Stimulated activated naive CD4-positive, alpha-beta T cell treated with Interleukin-2 at 50 U/mL for 16 hours (primary cell): ENCODE results near the gene PRM2.

Source experiments
- DNase-seq: peaks from one replicate; lab custom pipeline; 2025; lab: John Stamatoyannopoulos, UW

Gene PRM2

DNA sequence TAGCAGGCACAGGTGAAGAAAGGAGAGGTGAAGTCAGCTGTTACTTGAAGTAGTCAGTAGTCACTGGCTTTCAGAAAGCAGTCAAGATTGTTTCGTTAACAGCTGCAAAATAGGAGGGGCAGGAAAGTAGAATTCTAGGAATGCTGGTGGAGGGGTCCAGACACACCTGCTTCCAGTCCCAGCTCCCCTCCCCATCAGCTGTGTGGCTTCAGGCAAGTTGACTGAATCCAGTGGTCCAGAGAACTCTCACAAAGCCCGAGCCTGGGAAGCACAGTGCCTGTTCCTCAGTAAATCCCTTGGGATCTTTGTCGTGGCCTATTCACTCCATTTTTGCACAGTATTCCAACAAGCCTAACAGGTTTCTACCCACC lies 15.7 kb downstream of the PRM2 start:
- DNase-seq, result no peak

DNA sequence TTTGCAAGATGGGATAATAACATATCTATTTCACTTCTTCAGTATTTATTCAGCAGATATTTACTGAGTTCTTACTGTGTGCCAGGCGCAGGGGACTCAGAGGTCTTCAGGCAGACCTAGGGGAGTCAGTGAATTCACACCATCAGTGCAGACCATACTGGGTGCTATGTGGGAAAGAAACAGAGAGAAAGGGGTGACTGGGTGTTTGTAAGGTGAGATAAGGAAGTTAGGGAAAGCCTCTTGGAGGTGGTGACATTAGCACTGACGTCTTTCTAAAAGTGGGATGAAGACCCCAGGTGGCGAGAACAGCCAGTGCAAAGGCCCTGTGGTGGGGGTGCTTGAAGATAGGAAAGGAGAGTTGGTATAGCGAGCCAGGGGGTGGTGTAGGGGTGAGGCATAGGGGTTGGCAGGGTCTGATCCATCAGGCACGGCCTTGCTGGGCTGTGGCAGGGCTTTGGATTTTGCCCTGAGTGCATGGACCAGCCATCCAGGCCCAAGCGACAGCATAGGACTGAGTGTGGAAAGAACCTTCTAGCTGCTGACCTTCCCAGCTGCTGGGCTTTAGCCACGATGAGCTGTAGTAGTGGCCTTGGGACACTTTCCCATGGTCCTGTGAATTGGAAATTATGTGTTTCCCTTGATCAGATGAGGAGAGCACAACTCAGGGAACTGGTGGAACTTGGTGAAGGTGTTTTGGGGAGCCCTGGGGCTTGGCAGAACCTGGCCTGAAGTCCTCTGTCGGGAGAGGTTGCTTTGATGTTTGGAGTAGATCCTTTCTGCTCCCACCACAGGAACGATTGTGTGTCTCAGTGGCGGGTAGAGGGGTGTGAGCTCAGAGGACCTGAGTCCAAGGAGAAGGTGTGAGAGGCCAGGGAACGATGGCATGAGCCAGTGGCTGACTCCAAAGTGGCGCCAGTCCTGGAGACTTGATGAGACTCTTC lies 16.4 kb downstream of the PRM2 start:
- DNase-seq, result no peak

DNA sequence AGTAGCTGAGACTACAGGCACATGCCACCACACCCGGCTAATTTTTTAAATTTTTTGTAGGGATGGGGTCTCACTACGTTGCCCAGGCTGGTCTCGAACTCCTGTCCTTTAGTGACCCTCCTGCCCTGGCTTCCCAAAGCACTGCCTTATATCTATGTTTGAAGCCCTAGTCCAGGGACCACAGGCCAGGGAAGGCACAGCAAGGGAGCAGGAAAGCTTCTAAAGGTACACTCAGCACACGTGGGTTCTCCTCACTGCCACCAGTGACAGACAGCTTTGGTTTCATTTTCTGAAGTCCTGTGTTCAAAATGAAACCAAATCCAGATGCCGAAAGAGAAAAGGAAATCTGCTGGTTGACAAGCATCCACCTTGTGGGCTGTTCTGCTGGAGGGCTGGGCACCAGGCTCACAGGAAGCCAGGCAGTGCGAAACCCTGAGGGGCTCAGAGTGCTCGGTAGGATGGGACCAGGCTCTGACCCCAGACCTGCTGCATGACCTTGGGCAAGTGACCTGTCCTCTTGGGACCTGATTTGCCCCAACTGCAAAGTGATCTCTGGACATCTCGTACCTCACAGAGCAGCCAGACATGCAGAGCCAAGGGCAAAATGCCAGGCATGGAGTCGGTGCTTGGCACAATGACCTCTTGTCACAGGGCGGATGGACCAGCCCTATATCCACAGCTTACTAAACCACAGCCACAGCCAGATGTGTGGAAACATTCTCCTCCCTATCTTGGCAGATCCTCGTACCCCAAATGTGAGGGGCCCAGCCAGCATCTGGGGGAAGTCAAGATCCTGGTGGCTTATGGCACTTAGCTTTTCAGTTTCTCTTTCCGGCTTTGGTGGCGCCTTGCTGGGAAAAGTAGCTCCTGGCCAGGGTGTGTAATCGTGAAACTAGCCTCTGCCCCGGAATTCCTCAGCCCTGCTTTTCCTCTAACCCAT lies 17.5 kb downstream of the PRM2 start:
- no peak for DNase-seq

DNA sequence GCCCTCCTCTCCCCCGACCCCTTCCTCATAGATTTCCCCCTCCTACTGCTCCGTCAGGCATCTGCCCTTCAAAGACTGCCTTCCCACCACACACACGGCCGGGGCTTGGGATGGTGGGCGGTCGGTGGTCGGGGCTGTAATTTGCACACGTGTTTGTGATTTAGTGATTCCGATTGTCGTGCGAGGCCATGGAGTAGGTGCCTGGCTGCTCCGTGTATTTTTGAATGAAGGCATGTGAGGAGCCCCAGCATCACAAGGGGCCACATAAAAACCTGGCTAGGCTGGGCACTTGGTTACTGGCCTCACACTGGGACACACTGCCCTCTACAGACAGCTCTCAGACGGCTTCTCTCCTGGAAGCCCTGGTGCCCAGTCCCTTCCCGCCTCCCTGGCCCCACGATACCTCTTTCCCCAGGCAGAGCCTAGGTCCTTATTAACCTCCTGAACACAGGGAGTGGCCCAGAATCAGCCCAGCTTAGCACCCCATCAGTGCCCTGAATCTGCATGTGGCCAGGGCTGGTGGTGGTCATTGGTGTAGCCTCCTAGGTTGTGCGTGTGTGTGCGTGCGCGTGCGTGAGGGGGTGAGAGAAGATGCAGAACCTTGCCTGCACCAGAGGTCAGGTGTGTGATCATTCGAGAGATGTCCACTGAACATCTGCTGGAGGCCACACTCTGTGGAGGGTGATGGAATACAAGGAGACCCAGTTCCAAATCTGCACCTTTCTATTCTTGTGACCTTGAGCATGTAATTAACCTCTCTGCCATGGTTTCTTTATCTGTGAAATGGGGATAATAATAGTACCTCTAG lies 18.9 kb downstream of the PRM2 start:
- peak; percentile 50 for DNase-seq

DNA sequence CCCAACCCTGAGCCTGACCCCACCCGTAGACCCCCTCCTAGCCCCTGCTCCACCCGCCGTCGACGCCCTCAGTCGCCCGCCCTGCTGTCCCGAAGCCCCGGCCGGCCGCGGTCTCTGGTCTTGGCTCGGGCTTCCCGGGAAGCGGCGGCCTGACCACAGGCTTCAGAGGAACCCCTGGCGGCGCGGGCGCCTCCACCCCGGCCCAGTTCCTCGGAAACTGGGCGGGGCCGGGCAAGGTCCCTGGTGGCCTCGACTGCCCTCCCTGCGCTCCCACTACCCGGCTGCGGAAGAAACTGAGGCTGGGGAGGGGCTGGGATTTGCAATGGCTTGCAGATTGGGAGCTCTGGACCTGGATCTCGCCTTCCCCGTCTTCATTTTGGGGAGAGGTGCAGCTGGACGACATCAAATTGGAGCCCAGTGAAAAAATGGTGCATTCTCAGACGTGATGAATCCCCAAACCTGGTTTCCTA lies 19.6 kb downstream of the PRM2 start:
- peak; percentile 43 for DNase-seq

DNA sequence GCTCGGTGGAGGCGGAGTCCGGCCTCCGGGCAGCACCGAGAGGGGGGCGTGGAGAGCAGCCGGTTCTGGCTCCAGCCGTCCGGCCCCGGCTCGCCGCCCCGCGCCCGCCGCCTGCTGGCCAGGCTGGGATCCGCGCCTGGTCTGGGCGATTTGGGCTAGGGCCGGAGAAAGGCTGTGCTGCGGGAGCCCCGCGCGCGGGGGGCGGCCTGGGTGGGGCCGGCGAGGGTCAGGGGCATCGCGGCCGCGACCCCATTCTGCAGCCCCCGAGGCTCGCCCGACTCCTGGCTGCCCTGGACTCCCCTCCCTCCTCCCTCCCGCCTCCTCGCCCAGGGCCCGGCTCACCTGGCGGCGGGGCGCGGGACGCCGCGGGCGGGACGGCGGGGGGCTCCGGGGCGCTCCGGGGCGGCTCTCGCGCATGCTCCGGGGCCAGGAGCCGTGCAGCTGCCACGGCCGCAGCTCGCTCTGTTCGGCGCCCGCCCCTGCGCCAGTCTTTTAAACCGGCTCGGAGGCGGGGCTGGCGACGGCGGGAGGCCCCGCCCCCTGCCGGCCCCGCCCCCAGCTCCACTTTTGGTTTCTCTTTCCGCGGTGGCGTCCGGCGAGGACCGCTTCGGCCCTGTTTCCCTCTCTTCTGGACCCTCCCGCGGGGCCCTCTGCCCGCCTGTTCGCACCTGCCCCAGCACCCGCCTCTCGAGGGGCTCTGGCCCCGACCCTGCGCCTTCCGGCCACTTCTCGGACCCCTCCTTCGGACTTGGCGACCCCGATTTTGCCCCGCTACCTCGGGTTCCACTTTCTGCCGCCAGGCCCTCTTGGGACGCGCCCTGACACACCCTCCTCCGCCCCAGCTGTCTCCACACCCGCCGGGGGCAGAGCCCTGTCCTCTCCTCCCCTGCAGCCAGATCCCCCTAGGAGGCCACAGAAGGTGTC lies 20.3 kb downstream of the PRM2 start, which contains the start of gene SOCS1:
Gene SOCS1 (minus strand): TSS at position 468 of the 924 bp plus-strand sequence. CDS start 726 bp downstream, outside the sequence.
- DNase-seq, result peak; percentile 82

DNA sequence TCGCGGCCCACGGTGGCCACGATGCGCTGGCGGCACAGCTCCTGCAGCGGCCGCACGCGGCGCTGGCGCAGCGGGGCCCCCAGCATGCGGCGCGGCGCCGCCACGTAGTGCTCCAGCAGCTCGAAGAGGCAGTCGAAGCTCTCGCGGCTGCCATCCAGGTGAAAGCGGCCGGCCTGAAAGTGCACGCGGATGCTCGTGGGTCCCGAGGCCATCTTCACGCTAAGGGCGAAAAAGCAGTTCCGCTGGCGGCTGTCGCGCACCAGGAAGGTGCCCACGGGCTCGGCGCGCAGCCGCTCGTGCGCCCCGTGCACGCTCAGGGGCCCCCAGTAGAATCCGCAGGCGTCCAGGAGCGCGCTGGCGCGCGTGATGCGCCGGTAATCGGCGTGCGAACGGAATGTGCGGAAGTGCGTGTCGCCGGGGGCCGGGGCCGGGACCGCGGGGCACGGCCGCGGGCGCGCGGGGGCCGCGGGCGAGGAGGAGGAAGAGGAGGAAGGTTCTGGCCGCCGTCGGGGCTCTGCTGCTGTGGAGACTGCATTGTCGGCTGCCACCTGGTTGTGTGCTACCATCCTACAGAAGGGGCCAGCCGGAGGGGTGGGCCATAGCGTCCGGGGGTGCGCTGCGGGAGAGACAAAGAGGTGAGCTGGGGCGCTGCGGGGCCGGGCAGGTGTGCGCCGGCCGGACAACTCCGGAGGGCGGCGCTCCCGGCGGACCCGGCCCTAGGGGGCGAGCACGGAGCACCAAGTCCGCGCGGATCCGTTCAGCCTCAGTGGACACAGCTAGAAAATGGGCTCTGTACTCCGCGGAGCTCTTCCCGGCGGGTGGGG lies 21.2 kb downstream of the PRM2 start:
- DNase-seq, result peak; percentile 57

DNA sequence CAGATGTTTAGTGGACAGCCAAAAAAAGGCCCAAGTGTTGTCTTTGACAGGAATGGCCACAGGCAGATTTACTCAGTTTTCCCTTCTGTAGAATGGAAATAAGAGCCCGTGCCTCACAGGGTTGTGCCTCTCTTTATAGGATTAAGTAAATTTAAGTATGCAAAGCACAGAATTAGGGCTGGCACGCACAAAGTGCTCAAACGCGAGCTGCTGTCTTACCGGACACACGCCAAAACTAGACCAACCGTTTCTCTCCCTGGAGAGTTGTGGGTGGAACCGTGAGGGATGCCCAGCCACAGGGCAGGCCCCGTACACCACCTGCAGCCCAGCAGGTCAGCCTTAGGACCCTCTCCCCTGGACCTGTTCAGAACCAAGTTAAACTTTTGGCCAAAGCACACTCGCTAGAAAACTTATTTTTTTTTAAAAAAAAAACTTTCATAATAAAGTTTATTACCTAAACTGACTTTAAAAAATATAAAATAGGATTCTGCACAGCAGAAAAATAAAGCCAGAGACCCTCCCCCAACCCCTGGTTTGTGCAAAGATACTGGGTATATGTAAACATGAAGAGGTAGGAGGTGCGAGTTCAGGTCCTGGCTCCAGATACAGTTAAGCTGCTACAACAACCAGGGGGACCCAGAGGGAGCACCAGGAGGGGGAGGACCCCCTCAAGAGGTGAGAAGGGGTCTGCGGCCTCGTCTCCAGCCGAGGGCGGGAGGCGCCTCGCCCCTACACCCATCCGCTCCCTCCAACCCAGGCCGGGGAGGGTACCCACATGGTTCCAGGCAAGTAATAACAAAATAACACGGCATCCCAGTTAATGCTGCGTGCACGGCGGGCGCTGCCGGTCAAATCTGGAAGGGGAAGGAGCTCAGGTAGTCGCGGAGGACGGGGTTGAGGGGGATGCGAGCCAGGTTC lies 22.0 kb downstream of the PRM2 start:
- no peak for DNase-seq

DNA sequence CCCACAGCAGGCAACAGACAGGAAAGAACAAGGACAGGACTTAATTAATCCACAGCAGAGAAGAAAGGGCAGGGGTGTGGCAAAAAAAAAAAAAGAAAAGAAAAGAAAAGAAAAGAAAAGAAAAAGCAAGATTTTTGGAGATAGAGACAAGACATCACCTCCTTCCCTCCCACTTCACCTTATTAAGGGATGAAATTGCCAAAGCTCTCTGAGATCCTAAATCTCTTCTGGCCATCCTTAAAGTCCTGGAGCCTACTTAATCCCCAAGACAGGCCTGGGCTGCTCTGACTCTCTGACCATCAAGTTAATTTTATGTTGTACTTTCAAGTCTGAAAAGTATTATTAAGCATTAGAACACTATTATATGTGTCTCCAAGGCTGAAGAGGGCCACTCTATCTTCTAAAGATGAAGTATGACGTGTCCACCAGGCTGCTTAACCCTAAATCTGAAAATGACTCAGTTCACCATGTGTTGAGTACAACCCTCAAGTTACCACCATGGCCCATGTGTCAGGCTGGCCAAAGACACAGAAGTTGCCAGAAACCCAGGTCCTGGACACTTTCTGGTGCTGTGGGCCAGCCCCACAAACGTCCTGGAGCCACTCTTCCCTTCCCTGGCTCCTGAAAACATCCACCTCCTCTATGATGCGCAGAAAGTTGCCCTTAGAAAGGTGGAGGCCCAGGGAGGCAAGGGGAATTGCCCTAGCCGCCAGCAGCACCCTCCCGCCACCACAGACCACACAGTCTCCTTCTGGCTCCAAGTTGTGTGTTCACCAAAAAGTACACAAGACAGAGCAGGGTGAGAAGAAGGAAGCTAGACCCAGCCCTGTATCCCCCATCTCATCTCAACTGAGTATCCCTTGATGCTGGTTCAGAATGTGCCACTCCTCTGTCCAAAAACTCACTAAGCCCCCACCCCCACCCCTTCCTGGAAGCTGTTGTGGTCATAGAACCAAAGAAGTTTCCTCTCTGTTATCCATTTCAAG lies 23.0 kb downstream of the PRM2 start:
- peak; percentile 61 for DNase-seq

DNA sequence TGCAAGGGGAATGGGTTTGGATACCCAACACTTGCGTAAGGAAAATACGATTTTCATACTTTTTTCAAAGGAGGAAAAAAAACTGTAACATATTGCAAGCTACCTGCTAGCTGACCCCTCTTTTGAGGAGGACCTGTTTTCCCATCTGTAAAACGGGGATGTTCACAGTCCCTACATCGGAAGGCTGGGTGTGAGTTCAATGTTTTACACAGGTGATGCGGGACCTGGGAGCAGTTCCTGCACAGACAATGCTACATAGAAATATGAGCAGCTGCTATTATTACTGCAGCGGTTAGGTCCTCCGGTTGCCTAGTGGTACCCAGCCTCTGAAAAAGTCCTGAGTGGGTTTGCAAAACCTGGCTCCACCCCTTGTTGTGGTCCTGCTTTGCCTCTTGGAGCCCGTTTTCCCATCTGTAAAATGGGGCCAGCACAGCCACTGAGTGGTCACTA lies 23.8 kb downstream of the PRM2 start:
- DNase-seq, result no peak

DNA sequence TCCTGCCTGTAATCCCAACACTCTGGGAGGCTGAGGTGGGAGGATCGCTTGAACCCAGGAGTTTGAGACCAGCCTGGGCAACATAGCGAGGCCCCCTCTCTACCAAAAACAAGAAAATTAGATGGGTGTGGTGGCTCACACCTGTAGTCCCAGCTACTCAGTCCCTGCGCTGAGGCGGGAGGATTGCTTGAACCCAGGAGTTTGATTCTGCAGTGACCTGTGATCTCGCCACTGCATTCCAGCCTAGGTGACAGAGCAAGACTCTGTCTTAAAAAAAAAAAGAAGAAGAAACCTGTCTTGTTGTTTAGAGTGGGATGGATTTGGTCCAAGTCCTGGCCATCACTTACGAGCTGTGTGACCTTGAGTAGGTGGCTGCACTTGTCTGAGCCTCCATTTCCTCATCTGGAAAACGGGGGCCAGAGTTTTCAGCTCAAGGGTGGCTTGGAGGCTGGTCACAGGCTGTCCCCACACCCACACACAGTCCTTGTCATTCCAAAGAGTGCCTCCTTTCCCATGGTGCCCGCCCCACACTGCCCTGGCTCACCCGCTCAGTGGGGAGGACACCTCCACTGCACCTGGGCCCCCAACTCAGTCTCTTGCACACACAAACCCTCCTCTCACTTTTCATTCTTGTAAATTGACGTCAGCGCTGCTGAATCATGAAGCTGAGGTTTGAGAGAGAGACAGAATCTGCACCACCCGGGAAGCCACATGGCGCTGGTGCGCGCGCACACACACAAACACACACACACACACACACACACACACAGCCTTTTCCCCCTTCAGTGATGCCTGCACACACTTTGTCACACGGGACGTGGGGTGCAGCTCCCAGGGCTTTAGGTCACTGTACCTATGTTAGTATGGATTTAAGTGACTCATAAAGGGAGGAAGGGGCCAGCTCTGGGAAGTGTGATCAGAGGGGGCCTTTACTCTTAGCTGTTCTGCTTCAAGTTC lies 24.5 kb downstream of the PRM2 start:
- DNase-seq, result peak; percentile 74

DNA sequence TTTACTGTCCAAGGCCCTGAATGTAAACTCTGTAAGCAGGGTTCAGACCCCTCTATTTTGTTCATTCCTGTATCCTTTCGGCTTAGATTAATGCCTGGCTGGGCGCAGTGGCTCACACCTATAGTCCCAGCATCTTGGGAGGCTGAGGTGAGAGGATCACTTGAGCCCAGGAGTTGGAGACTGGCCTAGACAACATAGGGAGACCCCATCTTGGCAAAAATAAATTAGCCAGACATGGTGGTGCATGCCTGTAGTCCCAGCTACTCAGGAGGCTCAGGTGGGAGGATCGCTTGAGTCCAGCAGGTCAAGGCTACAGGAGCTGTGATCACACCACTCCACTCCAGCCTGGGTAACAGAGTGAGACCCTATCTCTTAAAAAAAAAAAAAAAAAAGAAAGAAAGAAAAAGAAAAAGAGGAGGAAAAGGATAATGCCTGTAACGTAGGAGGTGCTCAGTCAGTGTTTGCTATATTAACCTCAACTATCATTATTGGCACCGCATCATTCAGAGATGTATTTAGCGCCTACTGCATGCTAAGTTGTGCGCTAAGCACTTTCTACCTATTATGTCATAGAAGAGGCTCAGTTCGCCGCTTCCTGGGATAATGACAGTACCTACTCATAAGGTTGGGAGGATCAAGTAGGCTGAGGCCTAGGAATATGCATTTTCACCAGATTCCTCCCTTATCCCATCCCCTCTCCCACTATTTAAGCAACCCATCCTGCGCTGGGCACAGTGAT lies 25.3 kb downstream of the PRM2 start:
- DNase-seq, result no peak

DNA sequence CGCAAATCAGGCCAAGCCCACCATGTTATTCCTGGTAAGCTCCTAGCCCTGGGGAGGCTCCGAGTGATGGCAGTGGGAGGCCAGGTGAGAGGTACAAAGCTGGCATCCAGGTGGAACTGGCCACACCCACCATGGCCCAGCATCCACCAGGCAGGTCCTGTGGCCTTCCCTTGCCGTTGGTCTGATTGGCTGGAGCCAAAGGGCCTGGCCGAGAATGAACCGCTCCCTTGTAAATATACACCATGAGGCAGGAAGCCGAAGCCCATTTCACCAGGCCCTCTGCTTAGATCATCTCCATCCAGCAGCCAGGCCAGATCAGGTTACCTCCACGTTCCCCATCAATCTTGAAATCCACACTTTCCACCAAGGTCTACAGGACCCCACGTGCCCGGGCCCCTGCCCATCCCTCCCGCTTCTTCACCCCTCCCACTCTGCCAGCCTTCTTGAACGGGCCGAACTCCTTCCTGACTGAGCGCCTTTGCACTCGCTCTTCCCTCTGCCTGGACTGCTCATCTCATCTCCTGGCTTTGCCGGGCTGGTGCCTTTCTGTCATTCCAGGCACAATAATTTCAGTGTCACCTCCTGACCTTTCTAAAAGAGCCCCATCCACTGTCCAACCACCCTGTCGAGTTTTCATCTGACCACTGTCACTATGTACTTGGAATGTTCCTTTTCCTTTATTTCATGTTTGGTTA lies 26.0 kb downstream of the PRM2 start:
- no peak for DNase-seq

DNA sequence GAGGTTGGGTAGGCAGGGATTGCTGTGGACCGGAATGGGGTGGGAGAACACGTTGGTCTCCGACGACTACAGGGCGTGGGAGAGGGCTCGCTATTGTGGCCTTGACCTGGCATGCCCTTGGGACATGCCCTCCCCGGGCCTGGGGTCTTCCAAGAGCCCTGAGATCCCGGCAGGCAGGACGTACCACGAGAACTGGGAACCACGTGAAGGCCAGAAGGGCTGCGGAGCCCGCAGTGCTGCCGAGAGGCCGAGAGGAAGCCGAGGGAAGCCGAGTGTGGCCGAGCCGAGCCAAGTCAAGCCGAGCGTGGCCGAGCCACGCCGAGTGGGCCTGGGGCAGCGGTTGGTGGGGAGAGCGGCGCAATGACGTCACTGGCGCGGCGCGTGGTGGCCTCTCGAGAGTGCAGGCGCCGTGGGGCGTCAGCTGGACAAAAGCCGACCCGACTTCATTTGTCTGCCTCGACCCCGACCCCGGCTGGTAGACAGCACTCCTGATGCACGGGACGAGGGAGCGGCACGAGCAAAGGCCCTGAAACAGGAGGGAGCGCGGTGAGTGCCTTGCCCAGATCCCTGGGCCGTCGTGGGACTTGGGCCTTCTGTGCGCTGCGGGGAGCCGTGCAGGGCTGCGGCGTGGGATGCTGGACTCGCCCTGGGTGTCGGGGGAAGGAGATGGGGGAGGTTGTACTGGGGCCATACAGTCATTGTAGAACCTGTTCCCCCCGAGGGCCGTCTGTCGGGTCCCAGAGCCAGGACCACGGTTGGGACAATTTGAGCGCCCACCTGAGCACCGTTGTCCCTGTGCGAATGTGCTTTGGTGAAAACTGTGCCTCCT lies 26.8 kb downstream of the PRM2 start:
- DNase-seq, result no peak
